ENCODE data around the gene EVI5.

DNA sequence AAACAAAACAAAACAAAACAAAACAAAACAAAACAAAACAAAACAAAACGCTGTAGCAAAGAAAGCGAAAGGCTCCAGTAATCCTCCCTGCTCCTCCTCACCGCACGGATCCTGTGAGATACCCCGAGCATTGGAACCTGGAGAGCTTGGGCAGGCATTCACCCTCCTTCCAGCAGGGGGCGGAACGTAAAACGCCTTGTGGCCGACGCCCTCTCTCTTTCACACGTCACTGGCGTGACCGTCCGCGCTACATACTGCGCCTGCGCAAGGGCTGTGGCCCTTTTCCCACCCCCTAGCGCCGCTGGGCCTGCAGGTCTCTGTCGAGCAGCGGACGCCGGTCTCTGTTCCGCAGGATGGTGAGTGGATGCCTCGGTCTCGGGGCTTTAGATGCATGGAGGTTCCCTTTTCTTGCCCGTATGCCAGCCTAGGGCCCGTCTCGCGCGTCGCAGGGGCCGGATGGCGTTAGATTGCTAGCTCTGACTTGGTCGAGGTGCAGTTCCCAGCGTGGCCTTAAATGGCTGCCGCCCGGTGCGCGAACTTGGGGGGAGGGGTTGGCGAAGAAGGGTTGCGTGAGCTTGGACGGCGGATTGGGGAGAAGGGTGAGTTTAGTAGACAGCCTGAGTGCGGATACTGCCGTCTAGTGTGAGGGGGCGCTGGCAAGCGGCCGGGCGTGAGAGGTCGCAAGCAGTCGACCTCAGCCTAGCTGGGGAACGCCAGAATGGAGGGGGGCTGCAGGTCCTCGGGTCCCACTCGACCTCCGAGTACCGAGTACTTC, 47.0 kb upstream of the EVI5 start, which contains the start of gene RPL5:
- TF ChIP-seq EP300 (IDR thresholded peaks at IDR 0.05) (peak; percentile 35), CTCF (IDR thresholded peaks at IDR 0.05) (peak; percentile 84 to 97), POLR2AphosphoS5 (IDR thresholded peaks at IDR 0.05) (peak; percentile 98 to 99 (median 99))
